OCI-LY1 (cell line): Measurements from ENCODE around the gene RRN3.

Experiments used
- H2AFZ ChIP-seq: fragments of 200-600 bp; sonication (generic), shearing (Covaris generic); 2 replicates; pipeline ENCODE4 v1.6.0; 2014; ENCODE audit warnings: antibody characterized with exemption, mild to moderate bottlenecking, low read length
- H3F3A ChIP-seq: fragments of 200-600 bp; sonication (generic), shearing (Covaris generic); 2 replicates; pipeline ENCODE4 v1.6.0; 2014; ENCODE audit warnings: mild to moderate bottlenecking, antibody characterized with exemption, low read length, moderate library complexity; ENCODE audit not compliant: insufficient read depth
- H3K27ac ChIP-seq: fragments of 200-600 bp; sonication (generic); 2 replicates; pipeline ENCODE4 v1.5.1; 2014; ENCODE audit warnings: low read length, mixed run types, mild to moderate bottlenecking, low read depth; ENCODE audit not compliant: poor library complexity, severe bottlenecking
- H3K27me3 ChIP-seq: fragments of 200-600 bp; sonication (generic); 2 replicates; pipeline ENCODE4 v1.6.0; 2014; ENCODE audit warnings: antibody characterized with exemption, mild to moderate bottlenecking, low read length, moderate library complexity; ENCODE audit not compliant: insufficient read depth
- H3K36me3 ChIP-seq: fragments of 200-600 bp; sonication (generic); 2 replicates; pipeline ENCODE4 v1.6.1; 2014; ENCODE audit warnings: mild to moderate bottlenecking, antibody characterized with exemption, low read length, moderate library complexity, mixed read lengths; ENCODE audit not compliant: insufficient read depth
- H3K4me1 ChIP-seq: fragments of 200-600 bp; sonication (generic); 2 replicates; pipeline ENCODE4 v1.5.1; 2014; ENCODE audit warnings: mild to moderate bottlenecking, low read length, moderate library complexity; ENCODE audit not compliant: insufficient read depth, severe bottlenecking
- H3K4me2 ChIP-seq: fragments of 200-600 bp; sonication (generic), shearing (Covaris generic); 2 replicates; pipeline ENCODE4 v1.6.1; 2014; ENCODE audit warnings: low read length
- H3K4me3 ChIP-seq: fragments of 200-600 bp; sonication (generic); 2 replicates; pipeline ENCODE4 v1.5.1; 2014; ENCODE audit warnings: low read length, low read depth, mild to moderate bottlenecking, mixed read lengths; ENCODE audit not compliant: poor library complexity, severe bottlenecking
- H3K79me2 ChIP-seq: fragments of 200-600 bp; shearing (Covaris generic); 2 replicates; pipeline ENCODE4 v1.6.1; 2016; ENCODE audit warnings: mixed run types, low read length, mixed read lengths; ENCODE audit not compliant: insufficient read depth
- H3K9ac ChIP-seq: fragments of 200-600 bp; sonication (generic), shearing (Covaris generic); 2 replicates; pipeline ENCODE4 v1.6.1; 2014; ENCODE audit warnings: mild to moderate bottlenecking, low read length, mixed read lengths
- H3K9me2 ChIP-seq: fragments of 200-600 bp; sonication (generic), shearing (Covaris generic); 2 replicates; pipeline ENCODE4 v1.6.1; 2014; ENCODE audit warnings: low read depth, mild to moderate bottlenecking, low read length, mixed read lengths
- H3K9me3 ChIP-seq: fragments of 200-600 bp; shearing (Covaris generic); 2 replicates; pipeline ENCODE4 v1.6.1; 2014; ENCODE audit warnings: low read length, mixed read lengths
- H4K20me1 ChIP-seq: fragments of 200-600 bp; sonication (generic), shearing (Covaris generic); 2 replicates; pipeline ENCODE4 v1.6.0; 2016; ENCODE audit warnings: mild to moderate bottlenecking, low read length; ENCODE audit not compliant: insufficient read depth
- EZH2 ChIP-seq: fragments of 200-600 bp; sonication (generic), shearing (Covaris generic); IDR thresholded peaks from 2 replicates; pipeline ENCODE4 v1.8.0; 2017; ENCODE audit warnings: borderline replicate concordance, mixed run types, mild to moderate bottlenecking, antibody characterized with exemption, low read length, moderate library complexity, mixed read lengths
- TF ChIP-seq, protein P1 (sequence below): fragments of 200-600 bp; sonication (generic), shearing (Covaris generic); IDR thresholded peaks from 2 replicates; pipeline ENCODE4 v1.5.1; 2017; ENCODE audit warnings: mild to moderate bottlenecking, antibody characterized with exemption, low read length, moderate library complexity, mixed read lengths

RRN3 gene

DNA sequence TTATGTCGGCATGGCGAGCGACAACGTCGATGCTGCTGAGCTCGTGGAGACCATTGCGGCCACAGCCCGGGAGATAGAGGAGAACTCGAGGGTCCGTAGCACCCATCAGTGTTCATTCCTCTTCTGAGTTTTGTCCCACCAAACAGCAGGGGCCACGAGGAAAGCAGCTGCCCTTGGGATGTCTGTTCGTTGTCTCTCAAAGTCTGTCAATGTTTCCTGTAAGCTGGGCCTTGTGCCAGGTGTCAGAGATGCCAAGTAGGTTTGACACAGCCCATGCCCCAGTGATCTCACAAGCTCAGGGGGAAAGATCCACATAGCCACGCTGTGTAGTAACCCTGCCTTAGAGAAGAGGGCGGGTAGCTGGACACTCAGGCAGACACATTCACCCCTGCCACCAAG lies 60.8 kb downstream of the RRN3 start:
- H3K9ac ChIP-seq = no peak overlapping the region
- H3K27ac ChIP-seq = peak overlapping the region; percentile 23
- H3K9me2 ChIP-seq = no peaks in the 10 kb centered on the region
- no peak overlapping the region for H3K4me2 ChIP-seq
- H3K9me3 ChIP-seq = no peaks in the 10 kb centered on the region
- no peaks in the 10 kb centered on the region for H3K27me3 ChIP-seq
- H3K36me3 ChIP-seq = peaks cover 79% of the 10 kb centered on the region
- TF ChIP-seq, protein P1, sequence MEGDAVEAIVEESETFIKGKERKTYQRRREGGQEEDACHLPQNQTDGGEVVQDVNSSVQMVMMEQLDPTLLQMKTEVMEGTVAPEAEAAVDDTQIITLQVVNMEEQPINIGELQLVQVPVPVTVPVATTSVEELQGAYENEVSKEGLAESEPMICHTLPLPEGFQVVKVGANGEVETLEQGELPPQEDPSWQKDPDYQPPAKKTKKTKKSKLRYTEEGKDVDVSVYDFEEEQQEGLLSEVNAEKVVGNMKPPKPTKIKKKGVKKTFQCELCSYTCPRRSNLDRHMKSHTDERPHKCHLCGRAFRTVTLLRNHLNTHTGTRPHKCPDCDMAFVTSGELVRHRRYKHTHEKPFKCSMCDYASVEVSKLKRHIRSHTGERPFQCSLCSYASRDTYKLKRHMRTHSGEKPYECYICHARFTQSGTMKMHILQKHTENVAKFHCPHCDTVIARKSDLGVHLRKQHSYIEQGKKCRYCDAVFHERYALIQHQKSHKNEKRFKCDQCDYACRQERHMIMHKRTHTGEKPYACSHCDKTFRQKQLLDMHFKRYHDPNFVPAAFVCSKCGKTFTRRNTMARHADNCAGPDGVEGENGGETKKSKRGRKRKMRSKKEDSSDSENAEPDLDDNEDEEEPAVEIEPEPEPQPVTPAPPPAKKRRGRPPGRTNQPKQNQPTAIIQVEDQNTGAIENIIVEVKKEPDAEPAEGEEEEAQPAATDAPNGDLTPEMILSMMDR = no peak
- TF ChIP-seq EZH2 = no peak
- H3F3A ChIP-seq = no peaks in the 10 kb centered on the region
- H4K20me1 ChIP-seq = no peaks in the 10 kb centered on the region
- no peaks in the 10 kb centered on the region for H3K79me2 ChIP-seq
- H2AFZ ChIP-seq = no peak overlapping the region
- H3K4me1 ChIP-seq = peaks cover 6% of the 10 kb centered on the region
- no peak overlapping the region for H3K4me3 ChIP-seq

DNA sequence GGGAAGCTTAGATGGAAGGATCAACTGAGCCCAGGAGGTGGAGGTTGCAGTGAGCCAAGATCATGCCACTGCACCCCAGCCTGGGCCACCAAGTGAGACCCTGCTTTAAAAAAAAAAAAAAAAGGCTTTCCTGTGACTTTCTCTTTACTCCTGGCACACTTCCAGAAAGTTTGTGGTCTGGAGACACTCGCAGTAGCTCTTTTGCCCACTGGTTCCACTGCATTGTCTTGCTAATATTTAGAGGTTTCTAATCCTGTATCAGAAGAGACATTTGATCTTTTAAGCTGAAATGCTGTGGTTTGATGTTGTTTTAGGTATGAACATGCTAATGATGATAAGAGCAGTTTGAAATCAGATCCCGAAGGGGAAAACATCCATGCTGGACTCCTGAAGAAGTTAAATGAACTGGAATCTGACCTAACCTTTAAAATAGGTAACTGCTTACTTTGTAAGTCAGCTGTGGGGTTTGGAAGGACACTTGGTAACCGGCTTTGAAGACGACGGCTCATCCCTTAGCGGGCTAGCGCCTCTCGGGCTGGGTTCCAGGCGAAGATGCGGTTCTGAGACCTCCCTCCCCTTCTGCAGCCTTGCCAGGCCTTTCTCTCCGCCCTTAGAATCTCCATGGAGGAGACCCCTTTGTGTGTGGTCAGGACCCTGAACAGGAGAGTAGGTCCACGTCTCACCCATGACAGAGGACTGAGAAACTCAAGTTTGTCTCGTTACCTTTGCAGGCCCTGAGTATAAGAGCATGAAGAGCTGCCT lies 61.3 kb downstream of the RRN3 start:
- H4K20me1 ChIP-seq = no peaks in the 10 kb centered on the region
- H3K4me1 ChIP-seq = peaks cover 6% of the 10 kb centered on the region
- H3K27me3 ChIP-seq = no peaks in the 10 kb centered on the region
- H3K4me3 ChIP-seq = no peak overlapping the region
- H3K4me2 ChIP-seq = no peak overlapping the region
- peaks cover 76% of the 10 kb centered on the region for H3K36me3 ChIP-seq
- no peaks in the 10 kb centered on the region for H3K9me3 ChIP-seq
- no peaks in the 10 kb centered on the region for H3F3A ChIP-seq
- TF ChIP-seq, protein P1 = no peak
- no peaks in the 10 kb centered on the region for H3K9me2 ChIP-seq
- no peak overlapping the region for H3K9ac ChIP-seq
- no peaks in the 10 kb centered on the region for H3K79me2 ChIP-seq
- peak overlapping the region; percentile 23 for H3K27ac ChIP-seq
- H2AFZ ChIP-seq = no peak overlapping the region

DNA sequence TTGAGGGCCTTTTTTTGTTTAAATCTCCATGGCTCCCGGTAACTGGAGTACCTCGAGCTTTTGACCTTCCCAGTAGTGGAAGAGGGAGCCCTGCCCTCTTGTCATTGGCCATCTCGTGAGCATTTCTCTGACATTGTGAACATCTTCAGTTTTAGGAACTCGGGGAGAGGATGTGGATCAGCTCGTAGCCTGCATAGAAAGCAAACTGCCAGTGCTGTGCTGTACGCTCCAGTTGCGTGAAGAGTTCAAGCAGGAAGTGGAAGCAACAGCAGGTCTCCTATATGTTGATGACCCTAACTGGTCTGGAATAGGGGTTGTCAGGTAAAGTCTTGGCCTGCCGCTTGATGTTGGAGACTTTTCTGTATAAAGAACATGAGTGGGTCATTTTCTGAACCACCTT lies 62.5 kb downstream of the RRN3 start:
- H3K36me3 ChIP-seq = peaks cover 69% of the 10 kb centered on the region
- no peak overlapping the region for H3K4me3 ChIP-seq
- H3K9ac ChIP-seq = no peak overlapping the region
- H2AFZ ChIP-seq = no peak overlapping the region
- H3K4me1 ChIP-seq = peaks cover 6% of the 10 kb centered on the region
- TF ChIP-seq EZH2 = no peak
- TF ChIP-seq, protein P1 = no peak
- H3K9me3 ChIP-seq = no peaks in the 10 kb centered on the region
- no peak overlapping the region for H3K4me2 ChIP-seq
- H3K9me2 ChIP-seq = no peaks in the 10 kb centered on the region
- H3K79me2 ChIP-seq = no peaks in the 10 kb centered on the region
- no peaks in the 10 kb centered on the region for H4K20me1 ChIP-seq
- no peaks in the 10 kb centered on the region for H3F3A ChIP-seq
- H3K27ac ChIP-seq = no peak overlapping the region
- no peaks in the 10 kb centered on the region for H3K27me3 ChIP-seq
